HCT116 (cell line): ENCODE data around the gene ARID5A. TPM values are rescaled to one million over a fixed set of nuclear protein-coding genes. Genes with fewer than 3 reads are reported as not detected.

ENCODE experiments used
- ATAC-seq: fragments of 200-7000 bp; cut with Tn5 transposase; 2 replicates; pipeline ENCODE4 v1.9.1; 2020; ENCODE audit warnings: mild to moderate bottlenecking, moderate library complexity
- BruUV-seq: library from RNA; stranded (reverse); fragments of 400-500 nt; replicated peaks from 2 replicates; lab custom pipeline; 2021; lab: Mats Ljungman, UMichigan
- CTCF ChIA-PET: fragments of 300-600 bp; sonication (Branson Sonifier 250); formaldehyde crosslinking; loops from one replicate; lab custom pipeline; 2021; ENCODE audit warnings: antibody characterized with exemption; lab: Charles Lee
- POLR2A ChIA-PET: fragments of 300-600, 350-600 bp; sonication (Branson Sonifier 250); formaldehyde crosslinking; loops from one replicate; lab custom pipeline; 2021; ENCODE audit warnings: antibody characterized with exemption; lab: Charles Lee
- RAD21 ChIA-PET, 2 experiments: fragments of 300-600 bp; sonication (Branson Sonifier 250); formaldehyde crosslinking; loops; one replicate each; lab custom pipeline; 2023; ENCODE audit warnings: low total read pairs in 2 of 2; ENCODE audit not compliant: uncharacterized antibody in 2 of 2, unreplicated experiment in 2 of 2, low non-redundant PET in 1 of 2; lab: Charles Lee
- DNase-seq: peaks from one replicate; pipeline ENCODE4 v3.0.0-alpha.2; 2010; ENCODE audit warnings: low read depth, low spot score
- H2AFZ ChIP-seq: fragments of 200-600 bp; shearing (Covaris generic), sonication (generic); 2 replicates; pipeline ENCODE4 v1.6.1; 2017; ENCODE audit warnings: low read depth, mixed run types, mixed read lengths, antibody characterized with exemption, low read length; ENCODE audit not compliant: poor library complexity, severe bottlenecking
- H3K27ac ChIP-seq: 2 replicates; pipeline ENCODE4 v1.5.1; 2012; ENCODE audit warnings: low read depth, low read length
- H3K27me3 ChIP-seq: fragments of 200-600 bp; sonication (generic); 2 replicates; pipeline ENCODE4 v1.6.1; 2016; ENCODE audit warnings: mixed run types, low read length, mixed read lengths; ENCODE audit not compliant: insufficient read depth
- H3K36me3 ChIP-seq, 2 experiments: fragments of 200-500 bp in 1 of 2; fragments of 200-600 bp in 1 of 2; sonication (Bioruptor generic) in 1 of 2; sonication (generic) in 1 of 2; 2 replicates each; pipeline versions ENCODE4 v1.5.1 to v1.6.1; 2014 to 2016; ENCODE audit warnings: low read length in 2 of 2, inconsistent platforms in 1 of 2, mixed read lengths in 1 of 2, mixed run types in 1 of 2; ENCODE audit not compliant: insufficient read depth in 2 of 2, control insufficient read depth in 1 of 2
- H3K4me1 ChIP-seq, 2 experiments: fragments of 200-600 bp in 1 of 2; sonication (generic) in 1 of 2; 2 replicates each; pipeline versions ENCODE4 v1.5.1 to v1.6.1; 2012 to 2017; ENCODE audit warnings: low read length in 2 of 2, inconsistent platforms in 1 of 2, mild to moderate bottlenecking in 1 of 2, mixed read lengths in 1 of 2, mixed run types in 1 of 2, moderate library complexity in 1 of 2; ENCODE audit not compliant: insufficient read depth in 2 of 2, control insufficient read depth in 1 of 2
- H3K4me2 ChIP-seq: fragments of 200-600 bp; sonication (generic); 2 replicates; pipeline ENCODE4 v1.6.1; 2017; ENCODE audit warnings: mixed run types, low read length, mixed read lengths
- H3K4me3 ChIP-seq, 2 experiments: fragments of 200-600 bp in 1 of 2; sonication (generic) in 1 of 2; replicated peaks in 1 of 2; 2 replicates each; pipeline ENCODE4 v1.5.1; 2011 to 2016; ENCODE audit warnings: low read length in 2 of 2, control low read depth in 1 of 2, low read depth in 1 of 2, mild to moderate bottlenecking in 1 of 2, mixed read lengths in 1 of 2, mixed run types in 1 of 2
- H3K79me2 ChIP-seq: fragments of 200-600 bp; sonication (generic); 2 replicates; pipeline ENCODE4 v1.6.1; 2017; ENCODE audit warnings: mild to moderate bottlenecking, mixed run types, low read length, moderate library complexity, mixed read lengths; ENCODE audit not compliant: insufficient read depth
- H3K9ac ChIP-seq: fragments of 200-600 bp; sonication (generic); 2 replicates; pipeline ENCODE4 v1.6.1; 2016; ENCODE audit warnings: low read length, mixed read lengths
- H3K9me2 ChIP-seq: fragments of 200-600 bp; sonication (generic), shearing (Covaris generic); 2 replicates; pipeline ENCODE4 v1.6.1; 2017; ENCODE audit warnings: mixed run types, mild to moderate bottlenecking, moderate library complexity; ENCODE audit not compliant: insufficient read depth
- H3K9me3 ChIP-seq, 2 experiments: fragments of 200-500 bp in 1 of 2; fragments of 200-600 bp in 1 of 2; sonication (Bioruptor generic) in 1 of 2; sonication (generic) in 1 of 2; 2 replicates each; pipeline ENCODE4 v1.6.1; 2014 to 2017; ENCODE audit warnings: low read length in 2 of 2, mixed read lengths in 2 of 2, inconsistent platforms in 1 of 2, low read depth in 1 of 2, mild to moderate bottlenecking in 1 of 2, mixed run types in 1 of 2, moderate library complexity in 1 of 2; ENCODE audit not compliant: control insufficient read depth in 1 of 2, insufficient read depth in 1 of 2
- H4K20me1 ChIP-seq: fragments of 200-600 bp; sonication (generic), shearing (Covaris generic); 2 replicates; pipeline ENCODE4 v1.6.1; 2017; ENCODE audit warnings: mixed run types, mild to moderate bottlenecking, moderate library complexity; ENCODE audit not compliant: insufficient read depth
- CEBPB ChIP-seq: IDR thresholded peaks from 2 replicates; pipeline ENCODE4 v1.6.1; 2012; ENCODE audit warnings: low read depth
- CTCF ChIP-seq, 3 experiments: fragments of 200-600 bp in 1 of 3; sonication (generic) in 1 of 3; IDR thresholded peaks in 2 of 3; conservative IDR thresholded peaks in 1 of 3; 2 replicates each; pipeline ENCODE4 v1.5.1; 2012 to 2017; ENCODE audit warnings: low read depth in 2 of 3, low read length in 2 of 3, antibody characterized with exemption in 1 of 3, borderline replicate concordance in 1 of 3, control low read depth in 1 of 3, mild to moderate bottlenecking in 1 of 3, mixed read lengths in 1 of 3, mixed run types in 1 of 3, moderate library complexity in 1 of 3; ENCODE audit not compliant: insufficient read depth in 1 of 3
- EGR1 ChIP-seq: IDR thresholded peaks from 2 replicates; pipeline ENCODE4 v1.6.1; 2012; ENCODE audit warnings: low read depth
- ELF1 ChIP-seq: IDR thresholded peaks from 2 replicates; pipeline ENCODE4 v1.6.1; 2012; ENCODE audit warnings: low read depth, borderline replicate concordance
- FOSL1 ChIP-seq: IDR thresholded peaks from 2 replicates; pipeline ENCODE4 v1.6.1; 2012; ENCODE audit warnings: low read depth
- JUND ChIP-seq: IDR thresholded peaks from 2 replicates; pipeline ENCODE4 v1.6.1; 2012
- RAD21 ChIP-seq: IDR thresholded peaks from 2 replicates; pipeline ENCODE4 v1.6.1; 2012; ENCODE audit warnings: low read depth, mild to moderate bottlenecking
- REST ChIP-seq: IDR thresholded peaks from 2 replicates; pipeline ENCODE4 v1.6.1; 2012; ENCODE audit warnings: low read depth
- SIN3A ChIP-seq: IDR thresholded peaks from 2 replicates; pipeline ENCODE4 v1.6.1; 2012; ENCODE audit warnings: low read depth
- SP1 ChIP-seq: IDR thresholded peaks from 2 replicates; pipeline ENCODE4 v1.6.1; 2012; ENCODE audit warnings: low read depth
- TCF7L2 ChIP-seq: IDR thresholded peaks from 2 replicates; pipeline ENCODE4 v1.7.0; 2011; ENCODE audit warnings: borderline replicate concordance, inconsistent platforms; ENCODE audit not compliant: insufficient read depth, insufficient read length; ENCODE audit errors: extremely low read depth
- YY1 ChIP-seq: IDR thresholded peaks from 2 replicates; pipeline ENCODE4 v1.6.1; 2011; ENCODE audit warnings: low read length, low read depth, moderate library complexity, mild to moderate bottlenecking; ENCODE audit not compliant: insufficient replicate concordance; ENCODE audit errors: extremely low read depth
- ZFX ChIP-seq: fragments of 450-650 bp; IDR thresholded peaks from 2 replicates; pipeline ENCODE4 v1.6.1; 2017
- ZNF274 ChIP-seq: fragments of 200-500 bp; sonication (Bioruptor generic); IDR thresholded peaks from 2 replicates; pipeline ENCODE4 v1.6.1; 2014; ENCODE audit warnings: mild to moderate bottlenecking, low read depth, low read length, inconsistent platforms
- intact Hi-C: fragments of 100-400 bp; cut with micrococcal nuclease; formaldehyde crosslinking; loops from 2 replicates; pipeline ENCODE4 v1.10.0; 2022
- total RNA-seq: library from RNA; stranded (reverse); gene quantifications from one replicate; pipeline ENCODE4 v1.2.1, GENCODE V29; 2021; ENCODE audit not compliant: unreplicated experiment
- TF ChIP-seq, protein P1 (sequence below): IDR thresholded peaks from 2 replicates; pipeline ENCODE4 v1.6.1; 2012

ARID5A gene
- total RNA-seq, 1 experiment from 2014 or later, result 8.2 TPM

GRCh38 chr2:96534701-96535181 is 1.8 kb upstream of the ARID5A start (continued):
- TF ChIP-seq, protein P1, sequence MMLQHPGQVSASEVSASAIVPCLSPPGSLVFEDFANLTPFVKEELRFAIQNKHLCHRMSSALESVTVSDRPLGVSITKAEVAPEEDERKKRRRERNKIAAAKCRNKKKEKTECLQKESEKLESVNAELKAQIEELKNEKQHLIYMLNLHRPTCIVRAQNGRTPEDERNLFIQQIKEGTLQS, result no peak
- TF ChIP-seq SP1 (no peak), EGR1 (no peak), ZFX (no peak), REST (no peak), SIN3A (no peak), ELF1 (no peak), FOSL1 (no peak), TCF7L2 (no peak)

DNA sequence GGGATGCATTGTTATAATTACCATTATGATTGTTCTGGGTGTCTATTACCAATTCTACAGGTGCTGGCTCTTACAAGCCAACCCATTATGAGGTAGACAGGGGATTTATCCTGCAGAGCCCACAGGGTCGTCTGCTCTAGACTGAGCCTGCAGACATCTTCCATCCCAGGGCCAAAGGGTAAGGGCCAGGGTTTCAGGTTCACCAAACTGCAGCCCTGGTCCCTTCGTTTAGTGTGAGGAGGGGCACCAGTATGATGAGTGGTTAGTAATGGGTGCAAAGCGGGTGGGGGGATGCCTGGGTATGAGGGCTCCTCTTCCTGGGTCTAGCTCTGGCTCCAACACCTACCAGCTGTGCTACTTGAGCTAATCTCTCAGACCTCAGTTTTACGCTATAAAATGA is 1.2 kb upstream of the ARID5A start:
- ChIA-PET RAD21 (interaction anchor here in 1 of 2 experiments (0.7 kb wide), 1 partner anchor 1028 kb away, joined by 3 read pairs; no protein-coding TSS in a partner anchor), POLR2A (interaction anchor here (0.6 kb wide), 1 partner anchor 206 kb away, joined by 3 read pairs; no protein-coding TSS in a partner anchor), CTCF (interaction anchor here (0.8 to 2.3 kb wide), 3 partner anchors 12 to 19 kb away, joined by 4 to 10 read pairs (median 4); no protein-coding TSS in a partner anchor)
- H3K4me1 ChIP-seq, result peaks cover 18 to 66% of the 10 kb centered on the region in 2 experiments
- H3K27ac ChIP-seq, result no peak overlapping the region
- no peaks in the 10 kb centered on the region for H3K27me3 ChIP-seq
- H2AFZ ChIP-seq, result no peak overlapping the region
- no peaks in the 10 kb centered on the region for H3K36me3 ChIP-seq
- no peak for ATAC-seq
- no peak overlapping the region for H3K9ac ChIP-seq
- no peak for DNase-seq
- BruUV-seq, result no TSS peak
- no peaks in the 10 kb centered on the region for H4K20me1 ChIP-seq
- H3K9me3 ChIP-seq, result no peaks in the 10 kb centered on the region
- no peak overlapping the region for H3K4me2 ChIP-seq
- intact Hi-C loops, result no loop called here
- 0 out of 2 replicates have a peak, but pooled peaks cover 3% of the 10 kb centered on the region for H3K79me2 ChIP-seq
- no peaks in the 10 kb centered on the region for H3K9me2 ChIP-seq
- no peak overlapping the region for H3K4me3 ChIP-seq
- TF ChIP-seq SIN3A (no peak), REST (no peak), YY1 (no peak), JUND (no peak), RAD21 (no peak), CEBPB (no peak), ZNF274 (no peak), CTCF (IDR thresholded peaks at IDR 0.05 in 2 of 3, conservative IDR thresholded peaks at IDR 0.05 in 1 of 3; ENCODE audit: borderline replicate concordance in 1 of 3, insufficient read depth in 1 of 3, low read depth in 2 of 3, low read length in 2 of 3) (no peak)
- TF ChIP-seq, protein P1, result no peak
